Measurements from ENCODE around the gene DMBT1.

DMBT1 gene

DNA sequence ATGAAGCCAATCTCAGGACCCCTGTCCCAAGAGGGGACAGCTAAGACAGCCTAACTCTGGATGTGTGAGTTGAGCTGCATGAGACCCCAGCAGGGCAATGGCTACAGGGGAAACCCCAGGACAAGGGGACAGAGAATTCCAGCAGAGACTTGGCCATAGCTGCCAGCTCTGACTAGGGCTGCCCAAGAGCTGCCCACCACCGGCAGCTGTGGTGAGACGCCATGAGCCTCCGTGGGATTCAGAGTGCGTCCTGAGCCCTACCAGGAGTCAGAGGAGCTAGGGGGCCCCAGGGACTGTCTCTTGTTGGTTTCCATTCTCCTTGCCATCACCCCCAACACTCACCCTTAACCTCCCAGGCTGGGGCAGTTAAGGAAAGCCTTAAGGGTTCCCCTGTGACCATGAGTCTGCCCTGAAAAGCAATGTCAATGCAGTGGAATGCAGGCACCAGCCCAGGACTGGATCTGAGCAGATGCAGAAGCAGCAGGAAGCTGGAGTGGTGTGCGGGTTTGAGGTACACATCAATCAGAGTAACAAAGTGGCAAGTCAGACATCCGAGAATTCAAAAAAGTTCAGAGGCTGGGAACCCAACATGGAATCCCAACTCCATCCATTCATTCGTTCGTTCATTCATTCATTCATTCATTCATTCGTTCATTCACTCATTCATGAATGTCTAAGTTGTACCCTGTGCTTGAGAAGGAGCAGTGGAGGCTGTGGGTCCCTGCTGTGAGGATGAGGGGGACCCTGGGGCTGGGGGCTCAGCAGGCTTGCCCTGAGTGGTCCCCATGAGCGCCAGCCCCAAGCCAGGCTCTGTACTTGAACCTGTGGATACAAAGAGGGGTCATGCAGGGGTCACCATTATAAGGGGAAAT is 86.2 kb downstream of the DMBT1 start:
- TF ChIP-seq, protein P1, sequence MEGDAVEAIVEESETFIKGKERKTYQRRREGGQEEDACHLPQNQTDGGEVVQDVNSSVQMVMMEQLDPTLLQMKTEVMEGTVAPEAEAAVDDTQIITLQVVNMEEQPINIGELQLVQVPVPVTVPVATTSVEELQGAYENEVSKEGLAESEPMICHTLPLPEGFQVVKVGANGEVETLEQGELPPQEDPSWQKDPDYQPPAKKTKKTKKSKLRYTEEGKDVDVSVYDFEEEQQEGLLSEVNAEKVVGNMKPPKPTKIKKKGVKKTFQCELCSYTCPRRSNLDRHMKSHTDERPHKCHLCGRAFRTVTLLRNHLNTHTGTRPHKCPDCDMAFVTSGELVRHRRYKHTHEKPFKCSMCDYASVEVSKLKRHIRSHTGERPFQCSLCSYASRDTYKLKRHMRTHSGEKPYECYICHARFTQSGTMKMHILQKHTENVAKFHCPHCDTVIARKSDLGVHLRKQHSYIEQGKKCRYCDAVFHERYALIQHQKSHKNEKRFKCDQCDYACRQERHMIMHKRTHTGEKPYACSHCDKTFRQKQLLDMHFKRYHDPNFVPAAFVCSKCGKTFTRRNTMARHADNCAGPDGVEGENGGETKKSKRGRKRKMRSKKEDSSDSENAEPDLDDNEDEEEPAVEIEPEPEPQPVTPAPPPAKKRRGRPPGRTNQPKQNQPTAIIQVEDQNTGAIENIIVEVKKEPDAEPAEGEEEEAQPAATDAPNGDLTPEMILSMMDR (IDR thresholded peaks at IDR 0.05; ENCODE audit: extremely low read depth, missing control alignments), result no peak
- no peak for DNase-seq (ENCODE audit: low spot score)

DNA sequence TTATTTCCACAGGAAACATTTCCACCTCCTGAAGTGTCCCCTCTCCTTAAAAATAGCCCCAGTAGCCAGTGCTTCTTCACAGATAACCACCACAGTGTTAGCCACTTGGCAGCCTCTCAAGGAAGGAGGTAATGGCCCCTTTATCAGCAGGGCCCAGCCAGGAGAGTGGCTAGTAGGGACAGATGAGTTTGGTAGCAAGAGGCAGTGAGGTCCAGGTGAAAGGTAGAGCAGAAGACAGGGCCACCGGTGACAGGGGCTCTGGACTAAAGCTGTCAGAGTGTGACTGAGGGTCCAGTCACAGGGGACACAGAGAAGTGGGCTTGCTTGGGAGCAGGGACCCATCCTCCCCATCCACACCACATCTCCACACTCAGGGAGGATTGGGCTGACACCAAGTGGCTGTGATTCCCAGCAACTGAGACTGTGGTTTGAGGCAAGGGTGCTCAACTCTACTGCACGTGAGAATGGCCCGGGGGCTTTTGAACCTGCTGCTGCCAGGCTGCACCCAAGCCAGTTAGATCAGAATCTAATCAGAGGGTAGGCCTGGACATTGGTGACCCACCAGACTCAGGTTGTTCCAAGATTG is 86.9 kb downstream of the DMBT1 start:
- DNase-seq (ENCODE audit: low spot score), result no peak
- TF ChIP-seq, protein P1 (IDR thresholded peaks at IDR 0.05; ENCODE audit: extremely low read depth, missing control alignments), result no peak

DNA sequence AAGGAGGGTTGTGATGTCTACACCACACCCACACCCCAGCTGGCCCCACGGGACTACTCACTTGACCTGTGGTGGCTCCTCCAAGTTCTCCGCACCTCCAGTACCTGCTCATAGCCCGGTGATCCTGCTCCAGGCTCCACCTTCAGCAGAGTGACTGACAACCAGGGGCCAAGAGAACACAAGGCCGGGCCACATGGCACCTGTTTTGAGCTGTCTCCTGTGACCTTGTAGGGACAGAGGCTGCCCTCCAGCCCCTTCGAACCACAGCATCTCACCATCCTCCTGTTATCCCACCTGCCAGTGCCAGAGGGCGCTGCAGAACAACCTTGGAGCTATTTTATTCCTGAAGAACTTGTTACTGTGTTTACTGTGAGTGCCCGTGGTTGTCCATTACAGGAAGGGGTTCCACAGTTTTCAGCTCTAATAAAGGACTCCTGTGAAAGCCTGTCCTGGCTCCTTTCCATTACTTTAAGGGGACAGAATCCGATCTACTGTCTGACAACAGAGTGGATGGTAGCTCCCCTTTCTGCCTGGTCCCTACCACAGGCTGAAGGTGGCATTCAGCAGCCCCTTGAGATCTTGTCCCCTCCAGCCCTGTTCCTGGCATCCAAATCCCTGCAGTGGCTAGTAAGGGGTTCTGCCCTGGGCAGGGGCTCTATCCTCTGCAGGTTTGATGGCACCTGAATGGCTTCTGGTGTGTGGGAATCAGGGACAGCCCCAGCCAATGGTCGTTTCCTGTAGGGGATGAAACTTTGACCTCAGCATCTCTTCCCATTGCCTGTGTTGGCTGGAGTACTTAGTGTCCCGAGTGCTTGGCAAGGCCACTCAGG is 88.3 kb downstream of the DMBT1 start:
- peak; percentile 51 for DNase-seq (ENCODE audit: low spot score)
- TF ChIP-seq, protein P1 (IDR thresholded peaks at IDR 0.05; ENCODE audit: extremely low read depth, missing control alignments), result peak; percentile 64

DNA sequence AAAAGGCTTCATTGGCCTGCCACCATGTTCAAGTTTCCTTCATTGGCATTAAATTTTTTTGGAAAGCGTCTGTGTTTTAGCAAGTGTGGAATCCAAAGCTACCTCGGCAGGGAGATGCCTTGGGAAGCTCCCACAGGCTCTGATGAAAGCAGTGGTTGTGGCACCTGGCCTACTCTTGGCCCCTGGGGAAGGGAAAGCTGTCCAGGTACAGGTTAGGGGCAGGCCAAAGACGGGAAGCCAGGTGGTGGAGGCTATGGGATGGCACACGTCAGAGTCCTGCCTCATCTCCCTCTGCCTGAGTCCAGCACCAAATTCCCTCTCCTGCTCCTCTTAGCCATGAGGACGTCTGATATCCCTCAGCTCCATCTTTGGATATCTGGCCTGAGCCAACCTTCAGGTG is 89.3 kb downstream of the DMBT1 start:
- DNase-seq (ENCODE audit: low spot score), result no peak

DNA sequence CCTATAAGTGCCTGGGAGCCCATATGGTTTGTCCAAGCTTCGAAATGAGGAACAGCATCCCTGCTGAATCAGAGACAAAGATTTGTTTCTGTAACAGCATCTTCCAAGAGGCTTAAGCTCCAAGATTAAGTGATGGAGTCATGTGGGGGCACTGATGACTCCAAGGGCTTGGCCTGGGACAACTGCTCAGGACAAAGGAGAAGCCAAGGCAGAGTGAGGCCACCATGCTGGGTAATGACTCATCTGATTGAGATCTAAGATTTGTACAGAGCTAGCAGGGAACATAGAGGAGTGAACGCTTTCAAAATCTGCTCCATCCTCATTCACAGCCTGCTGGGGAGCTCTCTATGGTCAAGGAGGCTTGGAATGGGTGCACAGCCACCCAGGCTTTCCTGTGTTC is 89.8 kb downstream of the DMBT1 start:
- TF ChIP-seq, protein P1 (IDR thresholded peaks at IDR 0.05; ENCODE audit: extremely low read depth, missing control alignments), result no peak
- no peak for DNase-seq (ENCODE audit: low spot score)

More for the DNA sequence above, 89.3 kb downstream of the DMBT1 start:
- TF ChIP-seq, protein P1 (IDR thresholded peaks at IDR 0.05; ENCODE audit: extremely low read depth, missing control alignments), result no peak

DNA sequence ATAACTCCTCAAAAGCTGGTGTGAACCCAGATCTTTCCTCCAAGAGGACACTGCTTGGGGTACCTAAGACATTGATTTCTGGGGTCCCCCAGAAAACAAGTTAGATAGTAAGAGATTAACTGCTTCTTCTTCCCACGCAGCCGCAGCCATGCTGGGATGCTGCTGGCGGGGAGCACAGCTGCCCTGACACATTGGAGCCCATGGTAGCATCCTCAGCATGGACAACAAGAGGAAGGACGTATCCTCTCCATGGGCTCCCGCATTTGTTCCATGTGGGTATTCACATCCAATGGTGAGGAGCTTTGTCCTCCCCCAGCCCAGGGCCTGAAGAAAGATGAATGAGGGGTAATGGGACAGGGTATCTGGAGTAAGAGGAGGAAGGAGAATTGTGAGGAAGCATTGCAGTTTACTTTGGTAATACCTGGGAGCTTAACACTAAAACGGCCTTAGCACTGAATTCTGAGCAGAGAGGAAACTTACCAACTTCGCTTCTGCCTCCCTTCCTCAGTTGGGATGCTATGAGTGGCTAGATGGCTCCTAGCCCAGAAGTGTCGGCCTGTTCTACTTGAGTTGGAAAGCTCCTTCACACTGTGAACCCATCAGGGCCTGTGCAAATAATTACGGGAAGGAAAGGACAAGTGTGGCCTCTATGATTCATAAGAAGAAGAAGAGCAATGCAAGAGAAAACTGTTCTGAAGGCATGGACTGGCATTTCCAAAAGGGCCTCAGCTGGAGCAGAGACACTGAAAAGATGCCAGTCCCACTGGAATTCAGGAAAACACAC is 95.2 kb downstream of the DMBT1 start:
- TF ChIP-seq, protein P1 (IDR thresholded peaks at IDR 0.05; ENCODE audit: extremely low read depth, missing control alignments), result no peak
- DNase-seq (ENCODE audit: low spot score), result no peak

Measured in GM20000 (cell line).